GM21576 (cell line): Measurements from ENCODE around the gene CEP95.
"Not testable (repeated sequence)": the region's sequence is repeated elsewhere in the genome, so short reads cannot be mapped to it uniquely, and the experiment has no call there.

ENCODE experiments used
- ATAC-seq: cut with Tn5 transposase; IDR thresholded peaks from one replicate; pipeline ENCODE4 v1.9.1; 2021; ENCODE audit warnings: mild to moderate bottlenecking, moderate library complexity; ENCODE audit not compliant: unreplicated experiment

Gene CEP95

DNA sequence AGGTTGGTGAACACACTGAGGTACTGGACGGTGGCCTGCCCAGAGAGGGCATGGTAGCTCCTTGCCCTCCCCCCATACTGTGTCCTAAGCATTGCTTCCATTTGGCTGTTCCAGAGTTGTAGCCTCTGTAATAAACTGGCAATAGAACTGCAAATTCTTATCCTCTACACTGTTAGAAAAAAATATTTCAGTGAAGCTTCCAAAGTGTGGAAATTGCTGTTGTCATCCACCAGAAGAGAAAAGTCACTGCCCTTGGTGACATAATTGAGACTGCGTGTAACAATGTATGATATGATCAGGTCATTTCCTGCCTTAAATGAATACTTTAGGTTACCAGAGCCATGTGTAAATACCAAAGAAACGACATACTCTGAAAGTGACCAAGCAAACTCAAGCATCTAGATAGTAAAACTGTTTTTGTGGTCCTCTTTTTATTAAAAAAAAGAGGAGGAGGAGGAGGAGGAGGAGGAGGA is 65.9 kb downstream of the CEP95 start:
- ATAC-seq, result no peak

DNA sequence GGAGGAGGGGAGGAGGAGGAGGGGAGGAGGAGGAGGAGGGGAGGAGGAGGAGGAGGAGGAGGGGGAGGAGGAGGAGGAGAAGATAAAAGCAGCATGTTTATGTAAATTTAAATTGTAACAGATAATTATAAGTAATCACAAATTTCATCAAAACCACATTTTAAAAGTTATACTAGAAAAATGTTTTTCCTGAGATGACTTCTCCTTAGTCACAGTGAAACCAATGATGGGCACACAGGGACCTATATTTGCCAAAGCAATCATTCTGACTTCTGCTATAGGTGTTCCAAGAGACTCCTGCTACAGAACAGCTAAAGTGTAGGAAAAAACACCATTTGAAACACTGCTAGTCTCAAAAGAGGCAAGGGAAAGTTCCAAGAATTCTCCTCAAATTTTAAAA is 66.4 kb downstream of the CEP95 start:
- no peak for ATAC-seq

DNA sequence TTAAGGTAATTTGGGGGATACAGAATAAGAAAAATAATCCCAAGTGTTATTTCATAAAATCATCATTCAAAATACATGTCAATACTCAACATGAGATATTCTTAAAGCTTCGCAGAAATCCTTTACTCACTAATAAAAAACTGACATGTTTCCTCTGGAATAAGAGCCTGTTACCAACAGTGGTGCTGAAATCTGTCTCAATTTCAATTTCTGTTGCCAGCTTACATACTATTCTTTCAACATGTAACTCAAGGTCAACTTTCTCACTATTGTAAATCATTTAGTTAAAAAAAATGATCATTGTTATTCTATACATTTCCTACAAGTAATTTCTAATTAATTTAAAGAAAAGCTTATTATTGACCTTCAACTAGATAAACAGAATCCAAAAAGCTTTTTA is 67.9 kb downstream of the CEP95 start:
- ATAC-seq, result no peak

DNA sequence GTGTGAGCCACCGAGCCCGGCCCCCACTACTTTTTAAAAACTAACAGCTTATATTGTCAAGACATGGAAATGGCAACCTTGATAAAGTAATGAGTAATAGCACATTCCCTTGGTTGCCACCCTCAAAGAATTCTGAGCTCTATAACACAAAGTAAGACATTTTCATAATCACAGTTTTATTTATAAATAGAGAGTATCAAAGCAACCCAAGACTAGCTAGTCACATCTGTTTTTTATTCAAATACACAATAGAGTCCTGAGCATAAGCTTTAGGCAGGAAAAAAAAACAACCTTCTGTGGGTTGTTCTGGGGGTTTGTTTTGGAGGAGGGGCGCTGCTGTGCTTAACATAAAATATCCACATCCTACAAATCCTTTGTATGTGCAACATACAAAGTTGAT is 68.7 kb downstream of the CEP95 start:
- no peak for ATAC-seq

DNA sequence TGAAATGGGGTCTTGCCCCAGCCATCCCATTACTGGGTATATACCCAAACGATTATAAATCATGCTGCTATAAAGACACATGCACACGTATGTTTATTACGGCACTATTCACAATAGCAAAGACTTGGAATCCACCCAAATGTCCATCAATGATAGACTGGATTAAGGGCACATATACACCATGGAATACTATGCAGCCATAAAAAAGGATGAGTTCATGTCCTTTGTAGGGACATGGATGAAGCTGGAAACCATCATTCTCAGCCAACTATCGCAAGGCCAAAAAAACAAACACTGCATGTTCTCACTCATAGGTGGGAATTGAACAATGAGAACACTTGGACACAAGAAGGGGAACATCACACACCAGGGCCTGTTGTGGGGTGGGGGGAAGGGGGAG is 70.2 kb downstream of the CEP95 start:
- ATAC-seq, result not testable (repeated sequence)

DNA sequence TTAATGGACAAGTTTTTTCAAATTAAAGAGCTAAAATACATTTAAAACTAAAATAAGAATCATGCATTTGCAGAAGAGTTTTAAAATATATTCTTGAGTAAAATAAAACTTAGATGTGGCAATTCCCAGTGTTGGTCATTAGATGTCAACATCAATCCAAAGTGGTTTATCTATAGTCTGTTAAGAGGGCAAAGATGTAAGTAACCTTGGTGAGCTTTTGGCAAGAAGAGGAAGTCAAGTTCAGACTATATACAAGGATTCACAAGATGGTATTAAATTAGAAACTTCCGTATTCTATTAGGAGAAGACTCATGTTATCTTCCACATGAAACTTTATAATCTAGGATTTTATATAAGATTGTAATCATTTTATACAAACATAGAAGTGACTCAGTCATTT is 73.1 kb downstream of the CEP95 start:
- no peak for ATAC-seq

DNA sequence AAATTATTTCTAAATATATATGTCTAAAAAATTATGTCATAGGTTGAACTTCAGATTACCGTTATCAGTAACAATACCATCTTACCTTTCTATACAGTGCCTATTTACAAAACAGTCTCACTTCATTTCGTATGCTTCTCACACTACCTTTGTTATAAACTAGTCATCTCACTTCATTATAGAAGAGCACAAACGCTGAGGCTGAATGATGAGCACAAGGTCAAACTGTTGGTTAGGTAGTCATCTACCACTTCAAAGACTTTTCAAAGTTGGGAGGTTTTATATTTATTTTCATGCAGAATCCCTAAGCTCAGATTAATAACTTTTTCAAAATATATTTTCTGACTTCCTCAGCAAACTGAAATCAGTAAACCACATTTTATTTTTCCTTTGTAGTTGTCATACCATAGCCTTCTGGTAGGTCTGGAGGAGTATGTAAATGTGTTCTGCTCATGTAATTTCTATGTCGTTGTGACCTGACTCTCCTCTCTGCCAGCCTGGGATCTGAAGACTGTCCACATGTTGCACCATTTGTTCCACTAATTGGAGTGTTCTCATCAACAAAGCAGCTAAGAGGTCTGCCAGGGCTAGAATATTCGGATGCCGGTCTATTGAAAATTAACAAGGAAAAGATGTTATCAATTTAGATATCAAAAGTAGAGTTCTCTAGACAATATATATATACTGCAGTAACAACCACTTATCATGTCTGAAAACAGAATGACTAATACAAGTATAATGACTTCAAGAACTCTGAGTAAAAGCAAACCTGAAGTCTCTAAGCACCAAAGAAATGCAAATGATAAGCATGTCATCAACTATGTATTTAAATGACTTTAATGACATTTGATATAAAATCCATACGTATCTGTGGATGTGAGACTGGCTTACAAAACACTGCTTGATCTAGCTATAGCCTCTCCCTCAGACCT is 73.9 kb downstream of the CEP95 start:
- ATAC-seq, result no peak

DNA sequence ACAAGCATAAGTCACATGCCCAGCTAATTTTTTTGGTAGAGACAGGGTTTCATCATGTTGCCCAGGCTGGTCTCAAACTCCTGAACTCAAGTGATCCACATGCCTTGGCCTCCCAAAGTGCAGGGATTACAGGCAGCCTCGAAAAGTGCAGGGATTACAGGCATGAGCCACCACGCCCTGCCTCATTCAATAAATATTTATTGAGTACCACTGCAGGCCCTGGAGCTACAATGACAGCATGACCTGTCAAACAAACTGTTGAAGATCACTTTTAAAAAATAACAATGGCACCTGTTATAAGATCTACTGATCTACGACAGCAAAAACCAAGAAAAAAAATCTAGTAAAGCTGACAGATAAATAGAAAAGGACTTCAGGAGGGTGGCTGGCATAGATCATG is 76.3 kb downstream of the CEP95 start:
- no peak for ATAC-seq

DNA sequence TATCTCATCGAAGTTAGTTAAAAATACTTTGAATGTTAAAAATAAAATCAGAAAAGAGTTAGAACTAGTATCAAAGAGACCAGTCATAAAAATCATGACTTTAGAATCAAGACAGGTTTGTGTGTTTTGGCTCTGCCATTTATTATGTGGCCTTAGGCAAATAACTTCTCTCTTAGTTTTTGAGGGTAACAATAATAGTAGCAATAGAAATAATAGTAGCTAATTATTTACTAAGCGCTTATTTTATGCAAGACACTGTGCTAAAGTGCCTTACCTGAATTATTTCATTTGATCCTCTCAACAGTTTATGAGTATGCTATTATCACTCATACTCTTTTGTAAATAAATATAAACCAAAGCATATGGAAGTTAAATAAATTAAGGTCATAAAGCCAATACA is 78.4 kb downstream of the CEP95 start:
- ATAC-seq, result no peak
